ENCODE results near the gene BICC1.

The BICC1 gene

GRCh38 chr10:58704671-58705141 is 192.0 kb downstream of the BICC1 start:
- no peak for DNase-seq (ENCODE audit: low read depth, low spot score)

- no peak for DNase-seq (ENCODE audit: low read depth, low spot score)
These were observed 194.2 kb downstream of the BICC1 start for GRCh38 chr10:58706836-58707235.

- DNase-seq (ENCODE audit: low read depth, low spot score): no peak
These were observed 199.5 kb downstream of the BICC1 start for GRCh38 chr10:58712141-58712540.

GRCh38 chr10:58712982-58713381 is 200.3 kb downstream of the BICC1 start:
- no peak for DNase-seq (ENCODE audit: low read depth, low spot score)

GRCh38 chr10:58714409-58714808 is 201.7 kb downstream of the BICC1 start:
- DNase-seq (ENCODE audit: low read depth, low spot score): no peak

- DNase-seq (ENCODE audit: low read depth, low spot score): no peak
These were observed 202.4 kb downstream of the BICC1 start for GRCh38 chr10:58715061-58715460.

- no peak for DNase-seq (ENCODE audit: low read depth, low spot score)
These were observed 205.9 kb downstream of the BICC1 start for GRCh38 chr10:58718596-58718995.

- DNase-seq (ENCODE audit: low read depth, low spot score): no peak
These were observed 209.1 kb downstream of the BICC1 start for GRCh38 chr10:58721601-58722281.

GRCh38 chr10:58723186-58723585 is 210.5 kb downstream of the BICC1 start:
- no peak for DNase-seq (ENCODE audit: low read depth, low spot score)

- no peak for DNase-seq (ENCODE audit: low read depth, low spot score)
These were observed 211.3 kb downstream of the BICC1 start for GRCh38 chr10:58723966-58724365.

GRCh38 chr10:58724781-58725180 is 212.1 kb downstream of the BICC1 start:
- DNase-seq (ENCODE audit: low read depth, low spot score): no peak

GRCh38 chr10:58725901-58726300 is 213.2 kb downstream of the BICC1 start:
- no peak for DNase-seq (ENCODE audit: low read depth, low spot score)

- no peak for DNase-seq (ENCODE audit: low read depth, low spot score)
These were observed 215.0 kb downstream of the BICC1 start for GRCh38 chr10:58727633-58728032.

GRCh38 chr10:58731276-58731675 is 218.6 kb downstream of the BICC1 start:
- no peak for DNase-seq (ENCODE audit: low read depth, low spot score)

- no peak for DNase-seq (ENCODE audit: low read depth, low spot score)
These were observed 220.8 kb downstream of the BICC1 start for GRCh38 chr10:58733436-58733835.

- DNase-seq (ENCODE audit: low read depth, low spot score): no peak
These were observed 221.4 kb downstream of the BICC1 start for GRCh38 chr10:58734116-58734515.

GRCh38 chr10:58734664-58735063 is 222.0 kb downstream of the BICC1 start:
- DNase-seq (ENCODE audit: low read depth, low spot score): no peak

- no peak for DNase-seq (ENCODE audit: low read depth, low spot score)
These were observed 222.4 kb downstream of the BICC1 start for GRCh38 chr10:58735087-58735486.

GRCh38 chr10:58740620-58741369 is 228.1 kb downstream of the BICC1 start:
- DNase-seq (ENCODE audit: low read depth, low spot score): no peak

GRCh38 chr10:58741673-58742072 is 229.0 kb downstream of the BICC1 start:
- DNase-seq (ENCODE audit: low read depth, low spot score): no peak

GRCh38 chr10:58742141-58742540 is 229.5 kb downstream of the BICC1 start:
- DNase-seq (ENCODE audit: low read depth, low spot score): no peak

- no peak for DNase-seq (ENCODE audit: low read depth, low spot score)
These were observed 230.9 kb downstream of the BICC1 start for GRCh38 chr10:58743466-58744115.

All from ELF-1 (cell line).